GM23248 (cell line): ENCODE data around the gene RPL6. TPM values are rescaled to one million over a fixed set of nuclear protein-coding genes. Genes with fewer than 3 reads are reported as not detected.

Source experiments
- DNase-seq: peaks from one replicate; pipeline ENCODE4 v3.0.0-alpha.2; 2015
- H2AFZ ChIP-seq: fragments of 200-600 bp; sonication (generic); 2 replicates; pipeline ENCODE4 v1.6.1; 2016; ENCODE audit warnings: antibody characterized with exemption
- H3F3A ChIP-seq: fragments of 200-600 bp; sonication (generic); 2 replicates; pipeline ENCODE4 v1.6.1; 2016; ENCODE audit warnings: mild to moderate bottlenecking, antibody characterized with exemption, mixed run types; ENCODE audit not compliant: insufficient read depth
- H3K27ac ChIP-seq: fragments of 200-600 bp; sonication (generic); 2 replicates; pipeline ENCODE4 v1.5.1; 2016; ENCODE audit warnings: mild to moderate bottlenecking
- H3K27me3 ChIP-seq: fragments of 200-600 bp; sonication (generic); replicated peaks from 2 replicates; pipeline ENCODE4 v1.6.1; 2016; ENCODE audit warnings: mild to moderate bottlenecking; ENCODE audit not compliant: insufficient read depth
- H3K36me3 ChIP-seq: fragments of 200-600 bp; sonication (generic); 2 replicates; pipeline ENCODE4 v1.6.1; 2016; ENCODE audit warnings: low read depth, mild to moderate bottlenecking
- H3K4me1 ChIP-seq: fragments of 200-600 bp; sonication (generic); 2 replicates; pipeline ENCODE4 v1.6.1; 2016; ENCODE audit warnings: mild to moderate bottlenecking; ENCODE audit not compliant: insufficient read depth
- H3K4me2 ChIP-seq: fragments of 200-600 bp; sonication (generic); one replicate; pipeline ENCODE4 v1.6.1; 2016; ENCODE audit warnings: mild to moderate bottlenecking; ENCODE audit not compliant: unreplicated experiment
- H3K4me3 ChIP-seq: fragments of 200-600 bp; sonication (generic); 2 replicates; pipeline ENCODE4 v1.5.1; 2016; ENCODE audit warnings: mild to moderate bottlenecking
- H3K79me2 ChIP-seq: fragments of 200-600 bp; sonication (generic); 2 replicates; pipeline ENCODE4 v1.6.1; 2016; ENCODE audit warnings: mild to moderate bottlenecking; ENCODE audit not compliant: insufficient read depth
- H3K9ac ChIP-seq: fragments of 200-600 bp; sonication (generic); 2 replicates; pipeline ENCODE4 v1.6.1; 2016; ENCODE audit warnings: mild to moderate bottlenecking
- H3K9me2 ChIP-seq: fragments of 200-600 bp; sonication (generic); 2 replicates; pipeline ENCODE4 v1.6.1; 2016; ENCODE audit warnings: mixed run types, mild to moderate bottlenecking, moderate library complexity; ENCODE audit not compliant: insufficient read depth
- H3K9me3 ChIP-seq: fragments of 200-600 bp; sonication (generic); one replicate; pipeline ENCODE4 v1.6.1; 2017; ENCODE audit warnings: low read depth
- H4K20me1 ChIP-seq: fragments of 200-600 bp; sonication (generic); 2 replicates; pipeline ENCODE4 v1.6.0; 2016; ENCODE audit not compliant: insufficient read depth
- EZH2 ChIP-seq: fragments of 200-600 bp; sonication (generic); IDR thresholded peaks from 2 replicates; pipeline ENCODE4 v1.6.1; 2018; ENCODE audit warnings: antibody characterized with exemption, mild to moderate bottlenecking; ENCODE audit not compliant: insufficient read depth, poor library complexity, severe bottlenecking
- EZH2phosphoT487 ChIP-seq: fragments of 200-600 bp; sonication (generic); IDR thresholded peaks from 2 replicates; pipeline ENCODE4 v1.6.1; 2018; ENCODE audit warnings: antibody characterized with exemption, moderate library complexity, mild to moderate bottlenecking, low read depth; ENCODE audit not compliant: insufficient read depth
- WGBS, 2 experiments: methylation state at CpG; one replicate each; pipeline ENCODE4 v1.1.6; 2015 to 2017; ENCODE audit warnings: low lambda C conversion rate in 2 of 2, low coverage in 1 of 2; ENCODE audit errors: missing lambda C conversion rate in 2 of 2; 5-methylcytosine and 5-hydroxymethylcytosine counted together
- in situ Hi-C: fragments of 300-500 bp; cut with MboI; formaldehyde crosslinking; loops from 2 replicates; pipeline ENCODE4 v1.15.0; 2020
- polyA plus RNA-seq: library from polyadenylated mRNA; unstranded; fragments of >200 nt; fragmentation: Nextera tagmentation; extraction: Ambion mirVana; gene quantifications from 2 replicates; pipeline ENCODE4 v1.2.1, GENCODE V29; 2016
- total RNA-seq: library from RNA; depleted of rRNA; stranded (reverse); fragments of >200 nt; shearing (Covaris generic); gene quantifications from 2 replicates; pipeline ENCODE4 v1.2.3, GENCODE V29; 2014

RPL6 gene
- total and polyA plus RNA-seq, 2 experiments from 2014 or later: 391 to 1,254 TPM

DNA sequence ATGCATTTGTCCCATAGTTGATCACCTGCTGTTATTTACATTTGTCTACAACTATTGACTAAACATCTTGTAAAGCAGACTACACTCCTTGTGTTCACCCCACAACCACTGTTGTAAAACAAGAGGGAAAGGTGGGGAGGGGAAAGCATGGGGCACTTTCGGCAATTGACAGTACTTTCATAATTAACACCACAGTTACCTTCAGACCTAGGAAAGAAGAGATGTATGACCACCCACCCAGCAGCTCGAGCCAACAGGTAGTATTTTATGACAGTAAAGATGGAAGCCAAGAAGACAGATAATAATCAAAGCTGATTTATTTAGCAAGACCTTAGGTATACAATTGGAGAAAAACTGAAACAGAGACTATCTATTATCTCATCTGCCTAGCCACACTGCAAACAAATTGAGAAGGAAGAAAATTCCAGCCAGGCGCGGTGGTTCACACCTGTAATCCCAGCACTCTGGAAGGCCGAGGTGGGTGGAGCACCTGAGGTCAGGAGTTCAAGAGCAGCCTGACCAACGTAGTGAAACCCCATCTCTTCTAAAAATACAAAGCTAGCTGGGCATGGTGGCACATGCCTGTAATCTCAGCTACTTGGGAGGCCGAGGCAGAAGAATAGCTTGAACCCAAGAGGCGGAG lies 38.4 kb downstream of the RPL6 start:
- 87 to 90% methylated on average over 8 of the region's 8 CpGs for WGBS, 2 experiments
- Histone ChIP-seq H3K9me2 (no peaks in the 10 kb centered on the region), H4K20me1 (no peaks in the 10 kb centered on the region), H3K27me3 (no peaks in the 10 kb centered on the region), H3K4me1 (peaks cover 8% of the 10 kb centered on the region; the same call in 1 of the 2 replicates), H3K27ac (no peak overlapping the region), H3K79me2 (peaks cover 100% of the 10 kb centered on the region), H3F3A (no peaks in the 10 kb centered on the region), H3K36me3 (no peaks in the 10 kb centered on the region), H3K4me3 (no peak overlapping the region), H3K4me2 (no peak overlapping the region), H3K9ac (no peak overlapping the region), H3K9me3 (no peaks in the 10 kb centered on the region), H2AFZ (no peak overlapping the region)
- in situ Hi-C loops: no loop called here
- DNase-seq: no peak
- TF ChIP-seq EZH2phosphoT487: no peak
- TF ChIP-seq EZH2: no peak

DNA sequence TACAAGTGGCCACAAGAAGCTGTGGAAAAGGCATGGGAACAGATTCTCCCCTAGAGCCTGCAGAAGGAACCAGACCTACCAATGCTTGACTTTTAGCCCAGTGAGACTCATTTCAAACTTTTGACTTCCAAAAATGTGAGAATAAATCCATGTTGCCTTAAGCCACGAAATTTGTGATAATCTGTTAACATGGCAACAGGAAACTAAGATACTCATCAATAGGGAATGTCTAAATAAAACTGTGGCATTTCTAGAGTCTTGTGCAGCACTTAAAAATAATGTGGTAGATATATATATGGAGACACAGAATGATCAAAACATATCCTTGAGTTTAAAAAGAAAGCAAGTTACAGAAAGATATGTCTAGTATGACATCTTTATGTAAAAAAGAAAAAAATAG lies 39.2 kb downstream of the RPL6 start:
- Histone ChIP-seq H3K9me3 (no peaks in the 10 kb centered on the region), H4K20me1 (no peaks in the 10 kb centered on the region), H3K36me3 (no peaks in the 10 kb centered on the region), H3K9ac (no peak overlapping the region), H2AFZ (no peak overlapping the region), H3K4me2 (no peak overlapping the region), H3K27ac (no peak overlapping the region), H3K4me1 (peaks cover 8% of the 10 kb centered on the region; the same call in 1 of the 2 replicates), H3K9me2 (no peaks in the 10 kb centered on the region), H3F3A (no peaks in the 10 kb centered on the region), H3K79me2 (peaks cover 100% of the 10 kb centered on the region), H3K27me3 (no peaks in the 10 kb centered on the region), H3K4me3 (no peak overlapping the region)
- WGBS, 2 experiments: 4 to 7% methylated on average over 1 of the region's 1 CpG
- peak; percentile 45 for DNase-seq
- in situ Hi-C loops: no loop called here
- no peak for TF ChIP-seq EZH2phosphoT487
- no peak for TF ChIP-seq EZH2

DNA sequence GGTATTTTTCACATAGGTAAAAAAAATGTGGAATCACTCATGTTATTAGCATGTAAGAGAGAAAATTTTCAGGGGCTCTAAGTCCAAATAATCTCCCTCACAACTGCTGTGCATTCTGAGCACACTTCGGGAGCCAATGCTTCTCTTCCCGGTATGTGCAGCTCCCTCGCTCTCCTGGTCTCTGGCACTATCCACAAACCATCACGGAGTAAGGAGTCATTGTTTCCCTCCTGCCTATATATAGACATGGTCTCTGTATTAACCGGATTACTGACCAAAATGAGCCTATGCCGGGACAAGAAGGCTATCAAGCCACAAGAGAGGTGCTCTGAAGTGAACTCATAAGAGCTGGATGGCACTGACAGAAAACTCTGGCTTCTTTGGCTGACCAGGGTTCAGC lies 40.5 kb downstream of the RPL6 start:
- H3K4me2 ChIP-seq: no peak overlapping the region
- no peak for TF ChIP-seq EZH2phosphoT487
- TF ChIP-seq EZH2: no peak
- no peak overlapping the region for H3K4me3 ChIP-seq
- peaks cover 8% of the 10 kb centered on the region; the same call in 1 of the 2 replicates for H3K4me1 ChIP-seq
- H3F3A ChIP-seq: no peaks in the 10 kb centered on the region
- H3K9me2 ChIP-seq: no peaks in the 10 kb centered on the region
- no peak for DNase-seq
- H3K9me3 ChIP-seq: no peaks in the 10 kb centered on the region
- H3K27ac ChIP-seq: no peak overlapping the region
- WGBS, 2 experiments: 76 to 77% methylated on average over 6 of the region's 6 CpGs
- no peak overlapping the region for H3K9ac ChIP-seq
- peaks cover 100% of the 10 kb centered on the region for H3K79me2 ChIP-seq
- no peak overlapping the region for H2AFZ ChIP-seq
- no peaks in the 10 kb centered on the region for H3K36me3 ChIP-seq
- in situ Hi-C loops: no loop called here
- H3K27me3 ChIP-seq: no peaks in the 10 kb centered on the region
- H4K20me1 ChIP-seq: no peaks in the 10 kb centered on the region

DNA sequence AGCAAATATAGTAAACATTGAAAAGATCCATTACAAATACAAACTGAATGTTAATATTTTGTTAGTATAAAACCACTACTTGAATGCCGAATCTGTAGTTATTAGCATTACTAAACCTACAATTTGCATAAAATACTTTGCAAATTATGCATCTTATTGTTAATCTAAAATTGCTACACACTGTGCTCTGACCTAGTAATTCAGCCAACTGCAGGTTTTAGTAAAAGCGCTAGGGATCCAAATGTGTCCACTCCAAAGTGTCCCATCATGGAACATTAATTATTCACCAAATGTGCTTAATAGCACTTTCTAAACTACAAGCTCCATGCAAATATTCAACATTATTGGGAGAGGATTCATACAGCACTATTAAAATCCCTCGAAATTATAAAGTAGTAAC lies 41.4 kb downstream of the RPL6 start:
- no peak overlapping the region for H3K9ac ChIP-seq
- H3K9me3 ChIP-seq: no peaks in the 10 kb centered on the region
- no peak overlapping the region for H2AFZ ChIP-seq
- H3K4me1 ChIP-seq: peaks cover 8% of the 10 kb centered on the region; the same call in 1 of the 2 replicates
- no peaks in the 10 kb centered on the region for H3K27me3 ChIP-seq
- no peaks in the 10 kb centered on the region for H3F3A ChIP-seq
- H3K4me2 ChIP-seq: no peak overlapping the region
- no peaks in the 10 kb centered on the region for H3K36me3 ChIP-seq
- TF ChIP-seq EZH2 (no peak), EZH2phosphoT487 (no peak)
- H3K27ac ChIP-seq: no peak overlapping the region
- H3K9me2 ChIP-seq: no peaks in the 10 kb centered on the region
- 81 to 91% methylated on average over 3 of the region's 3 CpGs for WGBS, 2 experiments
- peaks cover 100% of the 10 kb centered on the region for H3K79me2 ChIP-seq
- H4K20me1 ChIP-seq: no peaks in the 10 kb centered on the region
- DNase-seq: no peak
- in situ Hi-C loops: no loop called here
- H3K4me3 ChIP-seq: no peak overlapping the region
